Stimulated activated effector memory CD8-positive, alpha-beta T cell treated with anti-CD3 and anti-CD28 coated beads, Interleukin-12 subunit alpha, Interleukin-12 subunit beta, amount 100 ng/mL, for 72 hours (primary cell): Measurements from ENCODE around the gene COMMD1.
"Not testable (repeated sequence)": the region's sequence is repeated elsewhere in the genome, so short reads cannot be mapped to it uniquely, and the experiment has no call there.

Source experiments
- ATAC-seq: fragments of 150-1000 bp; cut with Tn5 transposase; 2 replicates; pipeline ENCODE4 v1.10.0; 2021
- DNase-seq, 2 donors: peaks; one replicate each; pipeline ENCODE4 v3.0.0; 2021 to 2022; ENCODE audit warnings: low spot score in 2 of 2
- H3K27ac Mint-ChIP-seq: one replicate; pipeline ENCODE4 v1.8.0; 2022; ENCODE audit warnings: mild to moderate bottlenecking, mixed read lengths
- H3K36me3 Mint-ChIP-seq: one replicate; pipeline ENCODE4 v1.8.0; 2022; ENCODE audit warnings: mild to moderate bottlenecking, mixed read lengths
- H3K4me1 Mint-ChIP-seq: one replicate; pipeline ENCODE4 v1.8.0; 2022; ENCODE audit warnings: mixed read lengths
- H3K4me3 Mint-ChIP-seq: one replicate; pipeline ENCODE4 v1.8.0; 2022; ENCODE audit warnings: mild to moderate bottlenecking, mixed read lengths
- H3K9me3 Mint-ChIP-seq: one replicate; pipeline ENCODE4 v1.8.0; 2022; ENCODE audit warnings: mixed read lengths

COMMD1 gene

DNA sequence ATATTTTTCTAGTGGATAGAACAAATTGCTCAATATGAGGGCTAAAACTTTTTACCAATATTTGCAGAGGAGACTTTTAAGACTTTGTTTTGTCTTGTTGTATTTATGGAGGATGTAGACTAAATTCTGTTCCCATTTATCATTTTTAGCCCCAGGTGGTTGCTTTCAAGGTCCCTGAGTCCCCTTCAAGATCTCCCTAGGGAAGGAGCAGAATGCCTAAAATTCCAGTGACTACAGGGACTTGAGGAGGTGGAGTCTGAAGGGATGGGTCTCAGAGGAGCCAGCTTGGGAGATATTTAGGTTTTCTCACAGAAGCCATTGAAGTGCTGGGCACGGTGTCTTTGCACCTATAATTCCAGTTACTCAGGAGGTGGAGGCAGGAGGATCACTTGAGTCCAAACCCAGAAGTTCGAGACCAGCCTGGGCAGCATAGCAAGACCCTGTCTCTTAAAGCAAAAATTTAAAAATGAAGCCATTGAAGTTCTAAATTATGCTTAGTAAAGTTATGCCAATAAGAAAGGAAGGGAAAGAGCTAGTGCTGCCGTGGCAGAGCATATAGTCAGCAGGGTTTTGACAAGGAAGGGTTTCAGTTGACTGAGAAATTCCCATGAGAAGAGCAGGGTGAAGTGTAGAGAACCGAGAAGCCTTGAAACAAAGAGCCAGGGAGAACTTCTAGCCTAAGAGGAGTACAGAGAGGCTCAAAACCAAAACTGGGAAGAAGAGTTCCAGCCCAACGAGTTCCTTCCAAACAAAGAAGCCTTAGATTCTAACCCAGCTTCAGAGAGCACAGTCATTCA lies 43.4 kb downstream of the COMMD1 start:
- no peak for DNase-seq
- H3K27ac Mint-ChIP-seq: no peak overlapping the region

DNA sequence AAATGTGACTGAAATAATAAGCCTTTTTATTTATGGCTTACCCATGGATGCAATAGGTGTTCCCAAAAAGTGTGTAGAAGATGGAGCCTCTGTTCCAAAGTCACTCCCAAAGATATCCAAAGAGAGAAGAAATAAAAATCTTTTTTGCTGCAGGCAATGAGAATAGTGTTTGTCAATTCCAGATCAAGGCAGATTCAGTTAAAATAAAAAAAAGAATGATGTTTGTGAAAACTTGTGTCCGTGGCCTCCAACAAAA lies 43.9 kb downstream of the COMMD1 start:
- H3K4me3 Mint-ChIP-seq: no peak overlapping the region
- ATAC-seq (no peak), DNase-seq (no peak)
- no peaks in the 10 kb centered on the region for H3K4me1 Mint-ChIP-seq
- H3K27ac Mint-ChIP-seq: no peak overlapping the region
- peaks cover 5% of the 10 kb centered on the region for H3K36me3 Mint-ChIP-seq
- no peaks in the 10 kb centered on the region for H3K9me3 Mint-ChIP-seq

More for the DNA sequence above, 43.4 kb downstream of the COMMD1 start:
- Mint-ChIP-seq H3K36me3 (peaks cover 6% of the 10 kb centered on the region), H3K4me3 (no peak overlapping the region), H3K9me3 (no peaks in the 10 kb centered on the region), H3K4me1 (no peaks in the 10 kb centered on the region)
- ATAC-seq: no peak

GRCh38 chr2:61949714-61950560 lies 44.5 kb downstream of the COMMD1 start:
- H3K4me3 Mint-ChIP-seq: no peak overlapping the region
- DNase-seq: no peak
- no peak overlapping the region for H3K27ac Mint-ChIP-seq
- H3K9me3 Mint-ChIP-seq: no peaks in the 10 kb centered on the region
- H3K36me3 Mint-ChIP-seq: no peaks in the 10 kb centered on the region
- no peaks in the 10 kb centered on the region for H3K4me1 Mint-ChIP-seq
- no peak for ATAC-seq

GRCh38 chr2:61950571-61951315 lies 45.3 kb downstream of the COMMD1 start:
- no peaks in the 10 kb centered on the region for H3K9me3 Mint-ChIP-seq
- DNase-seq: no peak
- ATAC-seq: no peak
- no peak overlapping the region for H3K4me3 Mint-ChIP-seq
- H3K27ac Mint-ChIP-seq: no peak overlapping the region
- H3K36me3 Mint-ChIP-seq: no peaks in the 10 kb centered on the region
- H3K4me1 Mint-ChIP-seq: no peaks in the 10 kb centered on the region

GRCh38 chr2:61951881-61952280 lies 46.4 kb downstream of the COMMD1 start:
- H3K36me3 Mint-ChIP-seq: no peaks in the 10 kb centered on the region

DNA sequence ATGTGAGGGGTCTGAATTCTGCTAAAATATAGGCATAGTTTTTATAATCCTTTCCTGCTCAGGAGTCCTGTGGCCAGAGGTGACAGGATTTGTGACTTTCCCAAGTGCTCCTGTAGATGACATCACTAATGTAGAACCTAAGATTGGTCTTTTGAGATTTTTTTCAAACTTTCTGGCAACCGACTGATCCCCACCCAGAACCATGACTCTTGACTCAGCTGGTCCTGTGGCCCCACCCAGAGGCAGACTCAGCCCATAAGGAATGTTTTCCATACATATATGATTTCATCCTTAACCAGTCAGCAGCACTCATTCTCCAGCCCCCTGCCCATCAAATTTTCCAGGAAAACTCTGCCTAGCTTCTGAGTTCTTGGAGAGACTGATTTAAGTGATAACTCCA lies 46.8 kb downstream of the COMMD1 start:
- ATAC-seq (no peak), DNase-seq (no peak)
- Mint-ChIP-seq H3K4me1 (peaks cover 5% of the 10 kb centered on the region), H3K36me3 (no peaks in the 10 kb centered on the region), H3K4me3 (no peak overlapping the region), H3K27ac (no peak overlapping the region), H3K9me3 (no peaks in the 10 kb centered on the region)

More at GRCh38 chr2:61951881-61952280, 46.4 kb downstream of the COMMD1 start:
- Mint-ChIP-seq H3K9me3 (no peaks in the 10 kb centered on the region), H3K4me3 (no peak overlapping the region), H3K27ac (no peak overlapping the region), H3K4me1 (peaks cover 3% of the 10 kb centered on the region)
- ATAC-seq (no peak), DNase-seq (no peak)

GRCh38 chr2:61954856-61955255 lies 49.4 kb downstream of the COMMD1 start:
- not testable (repeated sequence) for ATAC-seq, H3K4me3 Mint-ChIP-seq, H3K27ac Mint-ChIP-seq, H3K9me3 Mint-ChIP-seq, H3K36me3 Mint-ChIP-seq, DNase-seq
- peaks cover 12% of the 10 kb centered on the region for H3K4me1 Mint-ChIP-seq

DNA sequence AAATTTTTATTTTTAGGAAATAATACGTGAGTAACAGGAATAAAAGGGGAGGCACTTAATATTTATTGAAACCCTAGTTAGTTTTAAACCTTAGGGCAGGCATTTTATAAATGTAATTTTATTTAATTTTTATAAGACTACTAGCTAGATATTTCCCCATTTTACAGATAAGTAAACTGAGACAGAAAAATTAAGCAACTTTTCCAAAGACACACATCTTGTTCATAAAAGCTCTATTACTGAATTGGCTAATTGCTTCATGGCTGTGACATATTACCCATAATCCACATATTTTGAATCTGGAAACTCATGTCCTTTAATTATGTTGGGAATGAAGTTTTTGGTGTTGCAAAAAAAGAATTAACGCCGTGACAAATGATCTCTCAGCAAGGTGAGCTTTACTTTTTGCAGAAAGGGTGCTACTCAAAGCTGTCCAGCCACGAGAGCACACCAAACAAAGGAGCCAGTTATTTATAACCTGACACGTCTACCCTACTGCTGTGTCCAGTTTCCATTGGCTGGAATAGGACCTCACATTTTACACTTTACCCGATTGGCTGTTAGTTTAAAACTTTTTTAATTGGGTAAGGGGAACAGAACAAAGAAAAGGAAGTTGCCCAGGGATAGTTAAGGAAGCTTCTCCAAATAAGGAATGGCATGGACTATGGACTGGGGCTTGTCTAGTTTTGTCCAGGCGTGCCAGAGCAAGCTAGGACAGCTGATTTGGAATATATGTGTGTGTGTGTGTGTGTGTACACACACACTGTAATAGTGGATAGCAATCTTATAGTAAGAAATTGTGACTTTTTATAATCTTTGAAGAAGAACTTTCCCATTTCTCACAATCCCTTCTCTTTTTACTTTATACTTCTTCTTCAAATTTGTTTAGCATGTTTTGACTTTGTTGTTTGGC lies 54.2 kb downstream of the COMMD1 start:
- no peak overlapping the region for H3K4me3 Mint-ChIP-seq
- H3K27ac Mint-ChIP-seq: no peak overlapping the region
- ATAC-seq (no peak), DNase-seq (no peak)
- no peaks in the 10 kb centered on the region for H3K9me3 Mint-ChIP-seq
- no peaks in the 10 kb centered on the region for H3K36me3 Mint-ChIP-seq
- peaks cover 12% of the 10 kb centered on the region for H3K4me1 Mint-ChIP-seq

DNA sequence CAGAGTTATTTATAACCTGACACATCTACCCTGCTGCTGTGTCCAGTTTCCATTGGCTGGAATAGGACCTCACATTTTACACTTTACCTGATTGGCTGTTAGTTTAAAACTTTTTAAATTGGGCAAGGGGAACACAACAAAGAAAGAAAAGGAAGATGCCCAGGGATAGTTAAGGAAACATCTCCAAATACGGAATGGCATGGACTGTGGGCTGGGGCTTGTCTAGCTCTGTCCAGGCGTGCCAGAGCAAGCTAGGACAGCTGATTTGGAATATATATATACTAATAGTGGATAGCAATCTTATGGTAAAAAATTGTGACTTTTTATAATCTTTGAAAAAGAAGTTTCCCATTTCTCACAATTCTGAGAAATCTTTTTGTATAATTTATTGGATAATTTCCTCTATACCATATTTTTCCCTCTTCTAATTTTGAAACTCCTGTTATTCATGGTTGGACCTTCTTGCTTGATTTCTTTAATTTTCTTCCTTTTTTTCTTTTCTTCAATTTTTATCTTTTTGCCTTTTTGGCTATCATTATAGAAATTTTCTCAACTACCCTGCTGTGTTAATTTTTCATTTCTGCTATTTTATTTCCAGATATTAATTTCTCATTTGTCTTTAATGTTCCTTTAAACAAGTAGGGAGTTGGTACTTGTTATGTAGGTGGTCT lies 55.9 kb downstream of the COMMD1 start:
- ATAC-seq (no peak), DNase-seq (no peak)
- Mint-ChIP-seq H3K9me3 (no peaks in the 10 kb centered on the region), H3K4me1 (peaks cover 12% of the 10 kb centered on the region), H3K27ac (no peak overlapping the region), H3K36me3 (no peaks in the 10 kb centered on the region), H3K4me3 (no peak overlapping the region)

DNA sequence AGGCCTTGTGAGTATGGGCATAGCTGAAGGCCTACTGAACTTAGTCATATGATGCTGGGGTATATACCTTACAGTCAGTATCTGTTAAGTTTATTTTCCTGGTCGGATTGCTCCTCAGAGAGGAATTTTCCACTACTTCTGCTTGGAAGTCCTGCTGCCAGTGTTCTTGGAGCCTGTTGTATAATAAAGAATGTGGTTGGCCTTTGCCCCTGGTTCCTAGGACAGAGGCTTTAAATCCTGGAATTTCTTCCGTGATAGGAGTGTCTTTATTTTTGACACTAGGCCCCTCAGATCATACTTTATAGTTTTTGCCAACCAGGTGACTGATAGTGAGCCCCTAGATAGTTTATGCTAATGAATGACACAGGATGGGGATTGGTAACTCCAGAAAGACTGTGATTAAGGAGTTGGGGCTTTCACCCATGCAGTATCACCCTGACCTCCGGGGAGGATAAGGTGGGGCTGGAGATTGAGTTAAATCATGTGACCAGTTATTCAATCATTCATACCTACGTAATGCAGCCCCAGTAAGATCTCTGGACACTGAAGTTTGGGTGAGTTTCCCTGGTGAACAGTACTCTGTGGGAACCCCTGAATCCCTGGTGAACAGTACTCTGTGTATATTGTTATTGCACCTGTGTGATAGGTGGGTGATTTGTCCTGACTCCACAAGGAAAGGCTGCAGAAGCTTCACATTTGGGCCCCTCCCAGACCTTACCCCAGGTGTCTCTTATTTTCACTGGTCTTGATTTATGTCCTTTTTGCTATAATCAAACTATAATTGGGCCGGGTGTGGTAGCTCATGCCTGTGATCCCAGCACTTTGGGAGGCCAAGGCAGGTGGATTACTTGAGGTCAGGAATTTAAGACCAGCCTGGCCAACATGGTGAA lies 56.9 kb downstream of the COMMD1 start:
- DNase-seq (no peak), ATAC-seq (no peak)
- no peaks in the 10 kb centered on the region for H3K9me3 Mint-ChIP-seq
- H3K4me3 Mint-ChIP-seq: no peak overlapping the region
- no peak overlapping the region for H3K27ac Mint-ChIP-seq
- H3K36me3 Mint-ChIP-seq: no peaks in the 10 kb centered on the region
- peaks cover 14% of the 10 kb centered on the region for H3K4me1 Mint-ChIP-seq

GRCh38 chr2:61966087-61966727 lies 60.7 kb downstream of the COMMD1 start:
- ATAC-seq (no peak), DNase-seq (no peak)
- Mint-ChIP-seq H3K4me3 (no peak overlapping the region), H3K9me3 (no peaks in the 10 kb centered on the region), H3K27ac (no peak overlapping the region), H3K4me1 (peaks cover 8% of the 10 kb centered on the region), H3K36me3 (no peaks in the 10 kb centered on the region)

DNA sequence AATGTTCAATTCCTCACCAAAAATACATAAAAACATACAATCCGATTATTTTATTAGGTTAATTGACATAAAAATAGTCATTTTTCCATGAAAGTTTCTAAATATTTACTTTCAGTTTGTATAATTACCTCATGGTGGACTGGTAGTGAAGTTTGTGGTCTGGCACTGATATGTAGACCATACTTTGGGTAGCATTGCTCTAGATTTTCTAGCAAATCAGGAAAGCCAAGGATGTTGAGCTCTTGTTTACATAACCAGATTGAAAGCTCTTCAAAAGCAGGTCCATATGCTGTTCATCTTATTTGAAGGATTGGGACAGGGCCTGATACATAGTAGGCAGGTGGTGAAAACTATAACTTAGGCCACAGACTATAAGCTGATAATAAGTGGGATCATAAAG lies 61.8 kb downstream of the COMMD1 start:
- Mint-ChIP-seq H3K27ac (no peak overlapping the region), H3K4me3 (no peak overlapping the region), H3K9me3 (no peaks in the 10 kb centered on the region), H3K36me3 (no peaks in the 10 kb centered on the region), H3K4me1 (peaks cover 8% of the 10 kb centered on the region)
- ATAC-seq (no peak), DNase-seq (no peak)

GRCh38 chr2:61969376-61969775 lies 63.9 kb downstream of the COMMD1 start:
- no peak for ATAC-seq
- no peaks in the 10 kb centered on the region for H3K9me3 Mint-ChIP-seq
- no peak for DNase-seq

More at GRCh38 chr2:61969376-61969775, 63.9 kb downstream of the COMMD1 start:
- Mint-ChIP-seq H3K36me3 (no peaks in the 10 kb centered on the region), H3K4me1 (peaks cover 8% of the 10 kb centered on the region), H3K27ac (no peak overlapping the region), H3K4me3 (no peak overlapping the region)
